Measurements from ENCODE around the gene RPTOR.
A peak's percentile ranks its signal among the peaks of the same experiment; 100 is the strongest.

The RPTOR gene

DNA sequence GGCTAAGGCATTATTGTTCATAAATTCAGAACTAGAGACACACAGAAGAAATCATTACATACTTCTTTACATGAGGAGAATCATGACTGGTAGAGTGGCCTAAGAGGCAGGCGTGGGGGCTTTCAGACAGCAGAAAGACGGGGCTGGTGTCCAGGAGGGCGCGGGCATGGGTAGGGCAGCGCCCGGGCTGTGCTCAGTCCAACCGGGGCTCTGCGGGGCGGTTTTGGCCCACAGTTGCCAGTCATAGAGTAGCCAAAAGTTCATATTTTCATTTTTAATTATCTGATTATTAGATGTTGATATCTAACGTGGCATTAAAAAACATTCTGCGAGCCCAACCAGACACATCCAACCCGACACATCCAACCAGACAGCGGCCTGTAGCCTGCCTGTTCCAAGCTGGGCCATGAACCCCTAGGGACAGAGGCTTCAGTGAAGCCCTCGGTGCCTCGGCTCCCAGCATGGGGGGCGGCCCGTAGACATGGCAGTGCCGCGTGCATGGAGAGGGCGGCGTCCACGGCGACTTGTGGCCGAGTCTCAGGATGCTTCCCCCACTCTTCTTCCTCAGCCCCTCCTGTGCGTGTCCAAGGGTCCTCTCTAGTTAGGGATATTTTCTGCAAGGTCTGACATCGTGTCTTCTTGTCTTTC is 284.7 kb downstream of the RPTOR start:
- DNase-seq (ENCODE audit: low read depth, low spot score) = no peak

DNA sequence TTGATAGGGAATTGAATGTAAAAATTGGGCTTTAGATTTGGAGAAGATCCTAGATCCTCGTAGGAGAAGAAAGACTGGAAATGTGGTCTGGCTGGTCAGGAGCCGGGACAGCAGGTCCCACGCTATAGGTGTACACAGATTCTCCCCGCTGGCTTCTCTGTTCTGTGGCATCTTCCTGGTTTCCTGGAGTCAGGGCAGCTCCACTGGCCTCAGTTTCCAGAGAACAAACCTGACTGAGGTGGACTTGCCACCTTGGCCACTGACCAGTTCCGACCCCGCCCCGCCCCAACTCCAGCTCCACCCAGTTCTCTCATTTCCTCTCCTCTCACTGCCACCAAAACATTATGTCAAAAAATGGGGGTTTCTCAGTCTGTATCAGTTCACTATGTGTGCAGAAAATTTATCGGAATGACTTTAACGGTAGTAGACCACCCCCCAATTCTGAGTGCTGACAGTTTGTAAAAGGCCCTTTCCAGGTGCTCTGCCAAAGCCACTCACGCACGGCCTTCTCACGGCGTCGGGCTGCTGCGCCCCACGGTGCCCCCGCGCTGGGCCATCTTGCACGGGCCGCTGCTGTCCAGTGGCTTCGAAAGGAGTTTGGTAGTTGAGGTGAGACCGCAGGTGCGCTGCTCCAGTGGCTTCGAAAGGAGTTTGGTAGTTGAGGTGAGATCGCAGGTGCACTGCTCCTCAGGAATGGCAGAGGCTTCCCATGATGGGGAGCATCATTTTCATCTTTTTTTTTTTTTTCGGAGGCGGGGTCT is 285.6 kb downstream of the RPTOR start:
- no peak for DNase-seq (ENCODE audit: low read depth, low spot score)

DNA sequence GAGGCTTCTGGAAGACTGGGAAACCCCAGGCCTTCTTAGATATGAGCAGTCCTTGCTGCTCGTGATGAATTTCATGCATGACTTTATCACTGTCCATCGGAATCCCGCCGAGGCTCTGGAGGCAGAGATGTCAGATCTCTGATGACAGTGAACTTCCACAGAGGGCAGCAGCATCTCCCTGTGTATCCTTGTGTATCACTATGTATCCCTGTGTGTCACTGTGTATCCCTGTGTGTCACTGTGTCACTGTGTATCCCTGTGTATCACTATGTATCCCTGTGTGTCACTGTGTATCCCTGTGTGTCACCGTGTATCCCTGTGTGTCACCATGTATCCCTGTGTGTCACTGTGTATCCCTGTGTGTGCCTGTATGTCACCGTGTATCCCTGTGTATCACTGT is 286.9 kb downstream of the RPTOR start:
- no peak for DNase-seq (ENCODE audit: low read depth, low spot score)

DNA sequence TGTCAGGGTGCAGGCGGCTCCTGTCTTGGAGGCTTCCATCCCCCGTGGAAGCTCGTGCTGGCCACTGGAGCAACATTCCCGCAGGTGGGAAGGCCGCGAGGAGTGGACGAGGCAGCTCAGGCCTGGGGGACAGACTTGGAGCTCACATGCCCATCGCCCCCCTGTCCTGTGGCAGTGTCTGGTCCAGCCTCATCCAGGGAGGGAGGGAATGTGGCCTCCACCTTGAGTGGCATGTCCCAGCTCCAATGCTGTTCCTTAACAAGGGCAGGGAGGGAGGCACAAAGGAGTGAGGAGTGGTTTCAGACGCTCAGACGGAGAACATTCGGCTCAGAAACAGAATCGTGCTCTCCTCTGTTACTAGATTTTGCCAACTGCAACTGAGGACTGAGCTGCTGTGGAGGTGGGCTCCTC is 287.6 kb downstream of the RPTOR start:
- no peak for DNase-seq (ENCODE audit: low read depth, low spot score)

DNA sequence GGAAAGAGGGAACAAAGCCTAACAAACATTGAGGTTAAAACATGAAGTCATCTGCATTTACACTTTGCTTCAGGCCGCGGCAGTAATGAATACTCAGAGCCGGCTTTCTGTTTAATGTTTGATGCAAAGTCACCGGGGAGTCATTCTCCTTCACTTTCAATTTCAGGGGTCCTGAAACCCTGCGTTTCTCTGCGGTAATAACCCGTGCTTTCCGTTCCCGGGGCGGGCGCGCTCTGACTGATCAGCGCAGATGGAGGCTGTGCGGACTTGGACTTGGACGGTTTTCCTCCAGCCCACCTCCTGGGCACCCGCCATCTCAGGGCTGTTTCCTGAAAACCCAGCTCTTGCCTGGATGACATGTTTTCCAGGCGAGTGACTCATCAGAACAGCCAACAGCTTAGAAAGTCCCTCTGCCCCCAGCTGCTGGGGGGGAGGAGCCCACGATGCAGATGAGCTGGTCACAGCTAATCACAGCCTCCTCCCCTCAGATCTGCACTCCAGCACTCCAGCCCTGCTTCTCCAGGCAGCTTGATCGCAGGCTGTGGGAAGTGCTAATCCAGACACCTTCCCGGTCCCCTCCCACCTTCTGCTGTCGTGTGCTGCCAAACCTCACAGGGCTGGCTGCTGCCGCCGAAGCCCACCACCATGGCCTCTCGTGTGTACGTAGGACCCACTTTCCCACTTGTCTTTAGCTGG is 288.4 kb downstream of the RPTOR start:
- peak; percentile 94 for DNase-seq (ENCODE audit: low read depth, low spot score)

DNA sequence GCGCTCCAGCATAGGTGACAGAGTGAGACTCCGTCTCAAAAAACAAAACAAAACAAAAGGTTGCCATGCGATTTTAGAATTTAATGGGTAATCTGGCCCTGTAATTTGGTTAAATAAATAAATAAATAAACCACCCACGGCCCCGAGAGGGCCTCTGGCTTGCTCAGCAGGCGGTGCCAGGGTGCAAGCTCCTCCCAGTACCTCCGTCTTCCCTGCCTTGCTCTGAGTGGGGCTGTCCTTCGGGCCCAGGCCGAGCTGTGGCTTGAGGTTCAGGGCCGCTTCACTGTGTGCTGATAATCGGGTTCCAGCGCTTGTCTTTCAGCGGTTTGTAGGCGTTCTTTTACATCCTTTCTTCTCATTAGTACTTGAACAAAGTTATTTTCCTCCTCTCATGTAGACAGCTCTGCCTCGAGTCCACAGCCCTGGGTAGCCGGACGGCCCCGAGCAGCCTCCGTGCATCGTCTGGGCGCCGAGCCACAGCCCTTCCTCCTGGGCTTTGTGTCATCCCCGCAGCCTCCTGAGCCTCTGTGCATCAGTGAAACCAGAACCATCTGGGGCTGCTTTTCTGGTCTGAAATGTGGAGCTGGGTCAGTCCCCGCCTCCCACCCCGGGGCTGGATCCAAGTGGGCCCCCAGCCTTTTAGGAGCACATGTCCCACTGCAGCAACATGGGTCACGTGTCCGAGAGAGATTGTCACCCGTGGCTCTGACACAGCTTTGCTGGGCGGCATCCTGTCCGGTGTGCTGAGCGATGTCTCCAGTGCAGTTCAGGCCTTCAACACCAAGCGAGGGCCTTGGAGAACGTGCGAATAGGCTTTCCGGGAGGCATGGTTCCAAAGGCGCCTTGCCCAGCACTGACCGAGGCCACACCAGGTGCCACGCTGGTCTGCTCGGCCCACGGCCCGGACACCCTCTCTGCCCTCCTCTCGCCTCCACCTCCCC is 289.6 kb downstream of the RPTOR start:
- no peak for DNase-seq (ENCODE audit: low read depth, low spot score)

DNA sequence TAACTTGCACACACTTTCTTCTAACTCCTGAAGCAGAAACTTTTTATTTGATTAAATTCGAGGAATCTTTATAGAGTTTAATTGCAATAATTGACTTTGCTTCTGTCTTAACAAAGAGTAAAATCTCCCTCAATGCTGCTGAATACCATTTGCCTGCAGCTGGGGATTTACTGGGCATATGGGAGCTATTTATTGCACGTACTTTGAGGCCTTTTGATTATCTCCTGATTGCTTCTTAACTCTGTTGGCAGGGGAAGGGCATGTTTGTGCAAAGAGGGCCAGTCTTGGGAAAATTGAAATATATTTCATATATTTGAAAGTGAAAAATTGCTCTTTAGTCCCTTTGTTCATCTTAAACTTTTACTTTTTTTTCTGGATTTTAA is 290.2 kb downstream of the RPTOR start:
- no peak for DNase-seq (ENCODE audit: low read depth, low spot score)

DNA sequence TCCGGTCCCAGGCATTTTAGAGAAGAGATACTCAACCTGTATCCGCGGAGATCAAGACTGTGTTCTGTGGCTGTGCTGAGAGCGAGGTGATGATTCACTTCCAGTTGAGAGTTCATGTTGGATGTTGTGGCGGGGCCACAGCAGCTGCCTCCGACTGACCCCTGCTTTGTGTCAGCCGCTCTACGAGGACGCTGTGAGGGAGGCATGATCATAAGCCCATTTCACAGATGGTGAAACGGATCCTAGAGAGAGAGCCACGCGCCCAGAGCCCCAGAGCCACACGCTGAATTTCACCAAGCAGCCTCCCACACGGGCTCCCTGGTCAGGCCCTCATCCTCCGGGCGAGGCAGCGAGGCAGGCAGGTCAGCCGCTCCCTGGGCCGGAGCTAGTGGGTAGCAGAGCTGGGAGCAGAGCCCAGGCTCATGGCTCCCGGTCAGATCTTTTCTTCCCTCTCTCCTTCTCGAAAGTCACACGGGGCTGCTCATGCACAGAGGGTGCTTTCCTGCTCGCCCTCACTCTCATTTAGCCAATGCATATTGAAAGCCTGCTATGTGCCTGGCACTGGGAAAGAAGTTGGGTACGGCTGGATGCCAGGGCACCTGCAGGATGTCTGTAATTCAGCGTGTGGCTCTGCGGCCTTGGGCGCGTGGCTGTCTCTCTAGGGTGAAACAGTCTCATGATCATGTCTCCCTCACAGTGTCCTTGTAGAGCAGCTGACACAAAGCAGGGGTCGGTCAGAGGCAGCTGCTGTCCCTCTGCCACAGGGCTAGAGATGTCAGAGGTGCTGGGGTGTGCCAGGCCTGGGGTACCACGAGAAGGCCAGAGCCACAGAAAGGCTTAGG is 291.4 kb downstream of the RPTOR start:
- no peak for DNase-seq (ENCODE audit: low read depth, low spot score)

DNA sequence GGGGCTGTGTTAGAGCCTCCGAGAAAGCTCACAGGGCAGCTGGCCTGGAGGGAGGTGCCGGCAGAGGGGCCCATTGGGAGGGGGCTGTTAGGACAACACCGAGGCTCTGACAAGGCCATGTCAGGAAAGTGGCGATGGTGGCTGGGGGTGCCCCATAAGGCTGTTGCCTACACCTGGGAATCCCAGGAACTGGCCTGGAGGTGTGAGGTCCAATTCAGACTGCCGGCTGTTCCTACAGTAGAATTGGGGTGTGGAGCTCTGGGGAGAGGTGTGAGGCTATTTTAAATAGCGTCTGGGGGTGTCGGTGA is 292.0 kb downstream of the RPTOR start:
- no peak for DNase-seq (ENCODE audit: low read depth, low spot score)

DNA sequence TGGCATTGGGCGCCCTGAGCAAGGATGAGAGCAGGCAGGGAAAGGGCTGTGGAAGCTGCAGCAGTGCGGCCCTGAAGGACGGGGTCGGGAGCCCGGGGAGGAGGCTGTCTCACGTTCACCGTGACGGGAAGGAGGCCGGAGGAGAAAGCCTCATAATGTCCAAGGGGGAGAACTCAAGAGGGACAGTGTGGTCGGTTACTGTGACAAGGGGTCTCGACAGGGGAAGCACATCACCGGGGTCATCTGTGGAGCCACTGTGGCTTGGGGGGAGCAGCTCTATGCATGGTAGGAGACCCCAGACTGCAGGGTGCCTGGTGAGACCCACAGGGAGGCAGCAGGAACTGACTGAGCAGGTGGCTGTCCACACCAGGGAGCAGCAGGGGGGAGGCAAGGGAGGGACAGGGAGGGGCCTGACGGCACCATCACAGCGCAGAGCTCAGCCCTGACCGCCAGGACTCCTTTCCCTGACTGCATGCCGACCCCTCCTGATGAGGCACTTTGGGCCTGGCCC is 292.4 kb downstream of the RPTOR start:
- no peak for DNase-seq (ENCODE audit: low read depth, low spot score)

DNA sequence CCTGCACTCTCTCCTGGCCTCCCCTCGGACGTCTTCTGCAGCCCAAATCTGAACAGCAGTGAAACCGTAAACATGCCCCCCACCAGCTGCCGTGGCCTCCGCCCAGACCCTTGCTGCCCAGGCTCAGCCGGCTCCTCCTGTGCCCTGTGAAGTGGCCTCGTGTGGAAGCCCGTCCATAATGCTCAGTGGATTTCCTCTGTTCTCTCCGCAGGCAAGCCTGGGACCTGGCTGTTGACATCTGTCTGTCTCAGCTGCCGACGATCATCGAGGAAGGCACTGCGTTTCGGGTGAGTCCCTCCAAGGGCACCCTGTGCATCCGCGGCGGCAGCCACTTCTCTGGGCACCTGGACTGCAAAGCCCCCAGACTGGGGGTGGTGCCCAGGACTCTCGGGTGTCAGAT is 293.1 kb downstream of the RPTOR start:
- no peak for DNase-seq (ENCODE audit: low read depth, low spot score)

DNA sequence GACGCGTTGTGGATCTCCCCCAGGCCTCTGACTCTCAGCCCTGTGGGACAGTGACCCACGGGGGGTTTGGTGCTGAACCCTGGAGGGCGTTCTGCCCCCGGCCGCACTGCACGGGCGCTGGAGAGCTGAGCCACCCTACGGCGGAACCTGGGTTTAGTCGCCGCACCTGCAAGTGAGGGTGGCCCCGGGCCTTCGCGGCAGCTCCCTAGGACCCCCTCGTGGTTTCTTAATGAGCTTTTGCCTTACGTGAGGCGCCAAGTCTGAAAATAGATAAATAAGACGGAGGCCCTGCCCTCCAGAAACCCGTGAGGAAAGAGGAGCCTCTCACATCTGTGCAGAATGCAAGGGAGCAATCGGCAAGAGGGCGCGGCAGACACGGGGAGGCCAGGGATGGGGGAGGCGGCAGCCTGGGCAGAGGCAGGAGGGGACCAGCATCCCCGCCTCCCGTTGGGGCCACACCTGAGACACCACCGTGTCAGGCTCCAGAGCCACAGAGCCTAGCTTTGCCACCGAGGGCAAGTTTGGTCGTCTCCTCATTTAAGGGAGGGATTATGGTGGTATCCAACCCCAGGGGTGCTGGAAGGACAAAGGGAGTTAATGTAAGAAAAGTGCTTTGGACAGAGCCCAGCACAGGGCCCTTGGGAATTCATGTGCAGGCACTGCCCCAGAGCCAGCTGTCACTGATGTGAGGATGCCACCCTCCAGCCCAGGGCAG is 293.8 kb downstream of the RPTOR start:
- no peak for DNase-seq (ENCODE audit: low read depth, low spot score)

DNA sequence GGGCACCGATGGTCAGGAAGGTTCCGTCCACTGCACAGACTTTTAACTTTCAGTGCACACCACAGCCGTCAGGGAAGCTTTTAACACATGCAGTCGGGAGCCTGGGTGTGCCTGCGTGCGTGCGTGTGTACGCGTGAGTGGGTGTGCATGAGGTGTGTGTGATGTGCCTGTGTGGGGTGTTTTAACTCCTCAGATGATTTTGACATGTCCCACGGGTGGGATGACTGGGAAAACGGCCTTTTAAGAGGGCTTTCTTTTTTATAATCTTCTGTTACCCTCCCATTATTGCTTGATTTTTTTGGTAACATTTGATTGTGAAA is 294.3 kb downstream of the RPTOR start:
- DNase-seq (ENCODE audit: low read depth, low spot score) = no peak

DNA sequence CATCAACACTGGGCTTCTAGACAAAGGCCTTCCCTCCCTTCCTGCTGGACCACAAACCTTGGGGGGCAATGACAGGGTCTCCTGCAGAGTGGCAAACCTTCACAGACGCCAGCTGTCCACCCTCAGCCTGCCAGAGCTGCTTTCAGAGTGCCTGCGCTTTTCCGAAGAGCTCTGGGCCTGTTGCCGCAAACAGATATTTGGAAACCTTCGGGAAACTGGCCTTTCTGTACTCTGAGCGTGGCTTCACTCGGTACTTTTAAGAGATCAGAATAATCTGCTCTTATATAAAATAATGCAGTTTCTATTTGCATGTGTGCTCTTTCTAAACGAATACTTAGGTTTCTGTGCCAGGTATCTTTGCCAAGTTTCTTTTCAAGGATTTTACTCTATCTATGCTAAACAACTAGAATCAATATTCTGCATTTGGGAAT is 294.9 kb downstream of the RPTOR start:
- DNase-seq (ENCODE audit: low read depth, low spot score) = no peak

DNA sequence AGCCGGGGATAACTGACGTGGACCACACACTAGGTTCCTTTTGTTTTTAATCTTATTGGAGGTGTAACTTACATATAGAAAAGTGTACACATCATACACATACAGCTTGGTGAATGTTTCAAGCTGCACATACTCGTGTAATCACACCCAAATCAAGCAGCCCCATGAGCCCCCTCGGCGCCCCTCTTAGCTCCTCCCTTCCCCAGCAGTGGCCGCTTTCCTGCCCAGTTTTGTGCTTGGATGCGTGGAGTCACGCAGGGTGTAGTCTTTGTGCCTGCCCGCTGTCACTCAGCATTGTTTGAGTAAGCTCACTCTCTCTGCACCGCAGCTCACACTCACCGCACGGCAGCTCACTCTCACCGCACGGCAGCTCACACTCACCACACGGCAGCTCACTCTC is 295.3 kb downstream of the RPTOR start:
- no peak for DNase-seq (ENCODE audit: low read depth, low spot score)

DNA sequence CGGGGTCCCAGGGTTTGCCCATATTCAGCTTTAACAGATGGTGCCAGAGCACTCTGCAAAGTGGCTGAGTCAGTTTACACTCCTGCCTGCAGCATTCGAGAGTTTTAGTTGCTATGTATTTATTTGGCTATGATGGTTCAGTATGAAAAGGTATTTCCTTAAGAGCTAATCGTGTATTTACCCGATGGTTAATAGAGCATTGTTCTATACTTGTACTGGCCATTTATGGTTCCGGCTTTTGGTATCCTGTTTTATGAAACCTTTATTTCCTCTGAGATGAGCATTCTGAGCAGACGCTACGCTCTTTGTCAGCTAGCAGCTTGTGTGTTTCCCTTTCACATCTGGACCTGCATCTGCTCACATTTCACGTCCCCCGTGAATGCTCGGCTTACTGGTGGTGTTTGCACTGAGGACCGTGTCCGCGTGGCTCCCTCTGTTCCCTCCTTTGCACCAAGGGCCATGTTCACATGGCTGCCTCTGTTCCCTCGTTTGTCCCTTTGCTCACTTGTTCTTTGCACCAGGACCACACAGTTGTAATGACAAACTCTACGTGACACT is 297.9 kb downstream of the RPTOR start:
- no peak for DNase-seq (ENCODE audit: low read depth, low spot score)

DNA sequence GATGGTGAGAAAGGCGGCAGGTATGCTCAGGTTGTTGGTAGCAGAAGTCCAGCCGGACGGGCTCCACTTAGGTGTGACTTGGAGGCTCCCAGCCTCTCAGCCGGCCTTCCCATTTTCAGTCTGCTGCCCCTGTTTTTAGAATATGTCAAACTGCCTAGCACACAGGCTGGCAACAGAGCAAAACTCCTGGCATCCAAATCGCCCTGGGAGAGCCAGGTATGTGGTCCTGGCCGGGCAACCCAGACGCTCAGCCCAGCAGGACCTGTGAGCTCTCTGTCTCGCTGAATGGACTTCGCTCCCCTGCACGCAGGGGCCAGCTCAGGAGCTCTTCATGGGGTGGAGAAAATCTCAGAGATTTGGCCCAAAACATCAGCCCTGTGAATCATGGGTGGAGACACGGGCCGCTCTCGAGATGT is 299.1 kb downstream of the RPTOR start:
- no peak for DNase-seq (ENCODE audit: low read depth, low spot score)

DNA sequence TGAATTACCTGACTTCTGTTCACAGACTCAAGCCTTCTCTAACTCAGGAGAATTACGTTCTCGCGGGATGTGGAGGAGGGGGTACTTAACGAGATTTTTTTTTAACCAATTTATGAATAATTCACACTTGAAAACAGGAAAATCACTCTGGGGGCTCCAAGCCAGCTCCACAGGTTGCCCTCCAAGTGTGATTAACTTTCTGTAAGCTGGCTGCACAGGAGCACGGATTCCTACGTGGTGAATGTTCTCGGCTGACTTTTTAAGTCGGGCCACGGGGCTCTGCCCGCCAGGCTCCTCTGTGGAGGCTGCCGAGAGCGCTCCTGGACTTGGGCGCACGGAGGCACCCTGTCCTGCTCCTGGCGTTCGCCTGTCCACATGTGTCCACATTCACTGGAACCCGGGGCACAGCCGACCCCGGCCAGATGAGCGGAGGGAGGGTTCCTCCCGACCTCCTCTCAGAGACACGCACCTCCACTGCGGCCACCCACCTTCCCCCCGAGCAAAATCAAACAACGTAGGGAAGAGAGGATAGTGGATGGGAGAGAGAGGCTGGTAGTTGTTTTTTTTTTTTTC is 299.9 kb downstream of the RPTOR start:
- DNase-seq (ENCODE audit: low read depth, low spot score) = no peak

DNA sequence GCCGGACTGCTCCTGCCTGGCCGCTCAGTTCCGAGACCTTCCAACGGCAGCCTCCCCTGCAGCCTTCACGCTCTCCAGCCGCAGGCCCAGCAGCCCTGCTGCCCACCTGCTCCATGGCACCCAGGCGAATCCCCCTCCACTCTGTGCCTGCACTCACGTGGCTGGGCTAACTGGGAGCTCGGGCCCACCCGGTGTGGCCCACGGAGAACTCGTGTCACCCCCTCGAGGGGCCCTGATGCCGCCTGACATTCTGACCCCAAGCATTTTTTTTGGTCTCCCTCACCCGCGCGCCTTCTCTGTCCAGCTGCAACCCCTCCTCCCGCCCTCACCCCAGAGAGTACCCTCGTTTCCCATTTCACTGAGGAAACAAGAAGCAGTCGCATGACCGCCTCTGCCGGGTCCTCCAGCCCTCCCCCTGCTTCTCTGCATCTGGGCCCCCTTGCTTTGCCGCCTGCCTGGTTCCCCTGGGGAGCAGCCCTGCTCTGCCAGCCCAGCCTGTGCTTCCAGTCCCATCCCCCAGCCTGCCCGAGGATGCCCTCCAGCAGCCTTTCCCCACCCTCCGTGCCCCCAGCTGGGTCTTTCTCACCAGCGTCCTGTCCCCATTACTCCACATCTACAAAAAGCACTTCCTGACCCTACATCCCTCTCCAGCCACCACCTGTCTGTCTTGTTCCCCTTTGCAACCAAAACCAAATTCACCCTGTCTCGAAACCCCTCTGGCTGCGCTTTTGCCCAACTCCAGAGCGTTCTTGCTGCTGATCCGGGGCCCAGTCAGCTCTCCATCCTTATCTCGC is 300.6 kb downstream of the RPTOR start:
- DNase-seq (ENCODE audit: low read depth, low spot score) = no peak
